Lung (tissue), 12 donors: ENCODE measurements around the gene BPIFB2. TPM values are rescaled to one million over a fixed set of nuclear protein-coding genes. Genes with fewer than 3 reads are reported as not detected.

Experiments
- ATAC-seq: fragments of 200-7000 bp; cut with Tn5 transposase; one replicate; pipeline ENCODE4 v1.9.1; 2020; ENCODE audit warnings: moderate number of reproducible peaks; ENCODE audit not compliant: insufficient read depth, low FRiP score
- DNase-seq, 3 donors: peaks; one replicate each; pipeline ENCODE4 v3.0.0-alpha.2; 2013 to 2017
- H3K27ac ChIP-seq, 2 donors: one replicate each; pipeline ENCODE4 v1.5.1; 2013; ENCODE audit warnings: mild to moderate bottlenecking in 2 of 2, moderate library complexity in 2 of 2, control low read depth in 1 of 2, inconsistent platforms in 1 of 2, low read depth in 1 of 2, low read length in 1 of 2
- H3K27me3 ChIP-seq, 3 donors: one replicate each; pipeline ENCODE4 v1.5.1; 2013; ENCODE audit warnings: low read length in 2 of 3; ENCODE audit not compliant: control insufficient read depth in 3 of 3, insufficient read depth in 3 of 3
- H3K36me3 ChIP-seq, 4 donors: one replicate each; pipeline ENCODE4 v1.5.1; 2013; ENCODE audit warnings: low read length in 4 of 4, mild to moderate bottlenecking in 1 of 4, moderate library complexity in 1 of 4; ENCODE audit not compliant: control insufficient read depth in 4 of 4, insufficient read depth in 4 of 4
- H3K4me1 ChIP-seq, 5 donors: one replicate each; pipeline ENCODE4 v1.5.1; 2013; ENCODE audit warnings: low read length in 5 of 5, mild to moderate bottlenecking in 2 of 5, moderate library complexity in 1 of 5; ENCODE audit not compliant: control insufficient read depth in 5 of 5, insufficient read depth in 5 of 5
- H3K4me3 ChIP-seq: one replicate; pipeline ENCODE4 v1.5.1; 2013; ENCODE audit warnings: mild to moderate bottlenecking, control low read depth, moderate library complexity
- H3K9ac ChIP-seq, 2 donors: one replicate each; pipeline ENCODE4 v1.5.1; 2013; ENCODE audit warnings: low read length in 2 of 2, control low read depth in 1 of 2; ENCODE audit not compliant: insufficient read depth in 1 of 2
- H3K9me3 ChIP-seq, 4 donors: one replicate each; pipeline ENCODE4 v1.5.1; 2013; ENCODE audit warnings: low read length in 3 of 4, mild to moderate bottlenecking in 1 of 4, moderate library complexity in 1 of 4; ENCODE audit not compliant: control insufficient read depth in 4 of 4, insufficient read depth in 3 of 4
- WGBS, 2 donors: extraction: QIAGEN DNeasy Blood & Tissue Kit; methylation state at CpG; one replicate each; pipeline ENCODE4 v1.1.7; 2013; 5-methylcytosine and 5-hydroxymethylcytosine counted together
- polyA plus RNA-seq, 2 donors: library from polyadenylated mRNA; stranded (reverse); fragments of 200-250 nt; gene quantifications; one replicate each; pipeline ENCODE4 v1.2.1, GENCODE V29; 2013
- total RNA-seq, 2 donors: library from RNA; depleted of rRNA in 1 of 2; stranded (reverse); fragments of >200 nt in 1 of 2; gene quantifications; one replicate each; pipeline ENCODE4 v1.2.1, GENCODE V29; 2014 to 2021
- TF ChIP-seq, protein P1 (sequence below): IDR thresholded peaks from 2 replicates; pipeline ENCODE4 v1.5.1; 2012; ENCODE audit warnings: mild to moderate bottlenecking; ENCODE audit errors: control extremely low read depth, extremely low read depth
- donor health status: control.
- donor health status: control.
- donor health status: Bipolar disorder and iron deficiency.
- donor health status: healthy.
- donor health status: DM: yes; HTN: yes; CAD: no.

The BPIFB2 gene
- total and polyA plus RNA-seq, 4 donors = 0.41 to 3.0 (median 1.6) TPM

DNA sequence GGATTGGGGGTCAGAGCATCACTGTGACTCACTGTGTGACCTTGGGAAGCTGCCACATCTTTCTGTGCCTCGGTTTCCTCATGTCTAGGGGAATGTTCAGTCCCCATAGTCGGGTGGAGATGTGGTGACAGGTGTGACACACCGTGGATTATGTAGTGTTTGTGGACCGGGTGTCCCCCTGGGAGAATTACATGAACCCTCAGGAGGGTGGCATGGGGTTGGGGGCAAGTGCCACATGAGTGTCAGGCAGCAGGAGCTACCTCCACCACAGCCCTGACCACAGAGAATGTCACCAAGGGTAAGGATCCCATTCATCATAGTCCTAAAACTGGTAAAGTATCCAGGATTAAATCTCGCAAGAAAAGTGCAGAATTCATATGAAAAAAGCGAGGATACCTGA lies 26.5 kb upstream of the BPIFB2 start:
- Histone ChIP-seq H3K4me1 (peaks cover 0 to 6% (median 0%) of the 10 kb centered on the region in 5 donors), H3K36me3 (no peaks in the 10 kb centered on the region), H3K4me3 (no peak overlapping the region), H3K27ac (no peak overlapping the region), H3K9me3 (peaks cover 0 to 3% (median 0%) of the 10 kb centered on the region in 4 donors), H3K27me3 (peaks cover 0 to 3% (median 0%) of the 10 kb centered on the region in 3 donors), H3K9ac (no peak overlapping the region)
- DNase-seq (no peak), ATAC-seq (no peak)
- TF ChIP-seq, protein P1, sequence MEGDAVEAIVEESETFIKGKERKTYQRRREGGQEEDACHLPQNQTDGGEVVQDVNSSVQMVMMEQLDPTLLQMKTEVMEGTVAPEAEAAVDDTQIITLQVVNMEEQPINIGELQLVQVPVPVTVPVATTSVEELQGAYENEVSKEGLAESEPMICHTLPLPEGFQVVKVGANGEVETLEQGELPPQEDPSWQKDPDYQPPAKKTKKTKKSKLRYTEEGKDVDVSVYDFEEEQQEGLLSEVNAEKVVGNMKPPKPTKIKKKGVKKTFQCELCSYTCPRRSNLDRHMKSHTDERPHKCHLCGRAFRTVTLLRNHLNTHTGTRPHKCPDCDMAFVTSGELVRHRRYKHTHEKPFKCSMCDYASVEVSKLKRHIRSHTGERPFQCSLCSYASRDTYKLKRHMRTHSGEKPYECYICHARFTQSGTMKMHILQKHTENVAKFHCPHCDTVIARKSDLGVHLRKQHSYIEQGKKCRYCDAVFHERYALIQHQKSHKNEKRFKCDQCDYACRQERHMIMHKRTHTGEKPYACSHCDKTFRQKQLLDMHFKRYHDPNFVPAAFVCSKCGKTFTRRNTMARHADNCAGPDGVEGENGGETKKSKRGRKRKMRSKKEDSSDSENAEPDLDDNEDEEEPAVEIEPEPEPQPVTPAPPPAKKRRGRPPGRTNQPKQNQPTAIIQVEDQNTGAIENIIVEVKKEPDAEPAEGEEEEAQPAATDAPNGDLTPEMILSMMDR = no peak
- 91 to 95% methylated on average over 6 of the region's 6 CpGs for WGBS, 2 donors

DNA sequence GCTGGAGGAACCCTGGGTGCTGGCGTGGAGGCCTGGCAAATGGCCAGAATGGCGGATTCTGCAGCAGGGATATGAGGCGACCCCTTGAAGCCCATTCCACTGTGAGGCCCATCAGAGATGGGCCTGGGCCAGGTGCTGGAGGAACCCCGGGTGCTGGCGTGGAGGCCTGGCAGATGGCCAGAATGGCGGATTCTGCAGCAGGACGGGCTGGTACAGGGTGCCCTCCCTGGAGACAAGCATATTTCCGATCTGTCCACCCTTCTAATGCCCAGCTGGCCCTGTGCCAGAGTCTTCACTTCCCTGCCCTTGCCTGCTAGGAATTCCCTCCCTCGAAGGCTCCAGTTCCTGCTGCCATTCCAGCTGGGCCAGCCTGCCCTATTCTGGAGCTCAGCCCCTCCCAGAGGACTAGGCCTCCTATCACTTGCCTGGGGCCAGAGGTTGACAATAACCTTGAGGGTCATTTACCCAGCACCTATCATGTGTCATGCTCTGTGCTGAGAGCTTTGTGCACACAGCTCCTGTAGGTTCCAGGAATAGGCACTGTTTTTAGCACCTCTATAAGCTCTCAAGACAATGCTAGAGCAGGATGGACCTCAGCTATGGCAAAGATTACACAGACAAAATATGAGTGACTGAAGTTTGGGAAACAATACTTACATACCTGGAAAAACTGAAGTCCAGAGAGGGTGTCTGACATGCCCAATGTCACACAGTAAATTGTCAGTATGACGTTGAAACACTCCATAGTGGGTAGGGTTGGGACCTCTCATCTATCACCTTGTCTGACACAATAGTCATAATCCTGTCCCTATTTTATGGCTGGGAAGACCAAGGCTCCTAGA lies 24.7 kb upstream of the BPIFB2 start:
- no peaks in the 10 kb centered on the region for H3K36me3 ChIP-seq
- peaks cover 0 to 6% (median 0%) of the 10 kb centered on the region in 5 donors for H3K4me1 ChIP-seq
- ATAC-seq (no peak), DNase-seq (peak in 1 of 3 donors; percentile 29)
- H3K27ac ChIP-seq = peak overlapping the region in 1 of 2 donors; percentile 30
- no peak overlapping the region for H3K4me3 ChIP-seq
- H3K27me3 ChIP-seq = peaks cover 0 to 3% (median 0%) of the 10 kb centered on the region in 3 donors
- H3K9me3 ChIP-seq = no peaks in the 10 kb centered on the region
- TF ChIP-seq, protein P1 = no peak
- no peak overlapping the region for H3K9ac ChIP-seq
- 51 to 83% methylated on average over 10 of the region's 10 CpGs for WGBS, 2 donors

DNA sequence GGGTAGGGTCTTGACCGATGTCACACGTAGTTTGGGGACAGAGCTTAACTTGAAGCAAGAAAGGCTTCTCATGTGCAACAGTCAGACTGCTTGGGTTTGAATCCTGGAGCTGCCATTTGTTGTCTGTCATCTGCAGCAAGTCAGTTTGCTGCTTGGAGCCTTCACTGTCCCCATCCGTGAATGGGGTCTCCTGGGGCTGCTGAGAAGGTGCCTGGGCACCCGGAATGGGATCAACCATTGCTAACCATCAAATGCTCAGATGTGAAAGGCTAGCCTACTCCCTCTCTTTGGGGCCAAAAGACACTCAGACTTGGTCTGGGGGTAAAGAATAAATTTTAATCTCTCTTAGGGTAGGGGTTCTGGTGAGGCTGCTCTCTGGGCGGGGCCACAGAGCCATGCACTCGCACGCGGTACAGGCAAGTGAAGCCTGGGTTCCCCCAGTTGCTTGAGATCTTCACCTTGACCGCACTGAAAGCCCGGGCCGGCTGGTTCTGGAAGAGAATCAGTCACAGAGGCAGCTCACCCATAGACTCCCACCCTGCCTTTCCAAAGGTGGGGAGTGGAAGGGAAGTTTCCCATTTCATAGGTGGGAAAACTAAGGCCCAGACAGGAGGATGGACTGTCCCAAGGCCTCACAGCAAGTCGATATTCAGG lies 23.9 kb upstream of the BPIFB2 start:
- peaks cover 0 to 3% (median 0%) of the 10 kb centered on the region in 3 donors for H3K27me3 ChIP-seq
- peaks cover 0 to 6% (median 0%) of the 10 kb centered on the region in 5 donors for H3K4me1 ChIP-seq
- H3K36me3 ChIP-seq = no peaks in the 10 kb centered on the region
- H3K9me3 ChIP-seq = no peaks in the 10 kb centered on the region
- TF ChIP-seq, protein P1 = no peak
- H3K4me3 ChIP-seq = no peak overlapping the region
- no peak overlapping the region for H3K9ac ChIP-seq
- peak overlapping the region in 1 of 2 donors; percentile 30 for H3K27ac ChIP-seq
- ATAC-seq (no peak), DNase-seq (no peak)
- WGBS, 2 donors = 87 to 91% methylated on average over 12 of the region's 12 CpGs
